Measurements from ENCODE around the gene CLASP1. TPM values are rescaled to one million over a fixed set of nuclear protein-coding genes. Genes with fewer than 3 reads are reported as not detected.
A peak's percentile ranks its signal among the peaks of the same experiment; 100 is the strongest.

CLASP1 gene
- total RNA-seq, 1 donor from 2014 or later = 110 TPM

- H4K20me1 ChIP-seq (ENCODE audit: low read depth) = peaks cover 5% of the 10 kb centered on the region
- H3K4me3 Mint-ChIP-seq = no peak overlapping the region
- TF ChIP-seq EZH2 (IDR thresholded peaks at IDR 0.05) (no peak), EZH2phosphoT487 (IDR thresholded peaks at IDR 0.05) (no peak), CTCF (IDR thresholded peaks at IDR 0.05) (no peak)
- no peak for DNase-seq (ENCODE audit: low spot score)
- no peaks in the 10 kb centered on the region for H3K4me1 ChIP-seq
- H3K27ac ChIP-seq = no peak overlapping the region
- peaks cover 29% of the 10 kb centered on the region for H3K9me3 Mint-ChIP-seq
- H3K36me3 ChIP-seq = no peaks in the 10 kb centered on the region
- H3K27me3 ChIP-seq = no peaks in the 10 kb centered on the region
- H3K79me2 ChIP-seq (ENCODE audit: low read depth) = peaks cover 97% of the 10 kb centered on the region
- H3F3A ChIP-seq (ENCODE audit: low read depth) = no peaks in the 10 kb centered on the region
- H3K27ac Mint-ChIP-seq = no peak overlapping the region
- no peaks in the 10 kb centered on the region for H3K4me1 Mint-ChIP-seq
- no peak overlapping the region for H3K4me2 ChIP-seq
- peaks cover 43% of the 10 kb centered on the region for H3K36me3 Mint-ChIP-seq
- no peak overlapping the region for H3K4me3 ChIP-seq
- H3K9ac ChIP-seq = no peak overlapping the region
- H3K9me3 ChIP-seq (ENCODE audit: low read depth) = no peaks in the 10 kb centered on the region
- H3K27me3 Mint-ChIP-seq (ENCODE audit: insufficient read depth, low read depth) = no peaks in the 10 kb centered on the region
- H2AFZ ChIP-seq (replicated peaks) = no peak overlapping the region
Observed at GRCh38 chr2:121625953-121626352, 23.3 kb downstream of the CLASP1 start.

GRCh38 chr2:121617042-121617599 is 32.1 kb downstream of the CLASP1 start:
- H4K20me1 ChIP-seq (ENCODE audit: low read depth) = peaks cover 57% of the 10 kb centered on the region
- peaks cover 14% of the 10 kb centered on the region for H3K4me1 ChIP-seq
- H3K36me3 ChIP-seq = no peaks in the 10 kb centered on the region
- peaks cover 99% of the 10 kb centered on the region for H3K79me2 ChIP-seq (ENCODE audit: low read depth)
- H3K9me3 Mint-ChIP-seq = no peaks in the 10 kb centered on the region
- H3K4me3 ChIP-seq = no peak overlapping the region
- no peaks in the 10 kb centered on the region for H3K27me3 ChIP-seq
- peaks cover 7% of the 10 kb centered on the region for H3K36me3 Mint-ChIP-seq
- H3K27me3 Mint-ChIP-seq (ENCODE audit: insufficient read depth, low read depth) = no peaks in the 10 kb centered on the region
- no peak overlapping the region for H3K4me3 Mint-ChIP-seq
- H3K9ac ChIP-seq = no peak overlapping the region
- peak; percentile 21 for DNase-seq (ENCODE audit: low spot score)
- no peak overlapping the region for H3K27ac Mint-ChIP-seq
- no peaks in the 10 kb centered on the region for H3K9me3 ChIP-seq (ENCODE audit: low read depth)
- no peak overlapping the region for H2AFZ ChIP-seq (replicated peaks)
- H3F3A ChIP-seq (ENCODE audit: low read depth) = no peaks in the 10 kb centered on the region
- H3K27ac ChIP-seq = no peak overlapping the region
- TF ChIP-seq EZH2 (IDR thresholded peaks at IDR 0.05) (no peak), CTCF (IDR thresholded peaks at IDR 0.05) (no peak), EZH2phosphoT487 (IDR thresholded peaks at IDR 0.05) (no peak)
- H3K4me2 ChIP-seq = peak overlapping the region; percentile 28
- H3K4me1 Mint-ChIP-seq = no peaks in the 10 kb centered on the region

- H3K4me3 Mint-ChIP-seq = no peak overlapping the region
- H3K36me3 ChIP-seq = no peaks in the 10 kb centered on the region
- no peak for TF ChIP-seq EZH2phosphoT487 (IDR thresholded peaks at IDR 0.05)
- no peak for TF ChIP-seq CTCF (IDR thresholded peaks at IDR 0.05)
- TF ChIP-seq EZH2 (IDR thresholded peaks at IDR 0.05) = no peak
- peaks cover 87% of the 10 kb centered on the region for H3K79me2 ChIP-seq (ENCODE audit: low read depth)
- no peaks in the 10 kb centered on the region for H3F3A ChIP-seq (ENCODE audit: low read depth)
- H3K27ac ChIP-seq = no peak overlapping the region
- no peak overlapping the region for H2AFZ ChIP-seq (replicated peaks)
- H3K4me2 ChIP-seq = no peak overlapping the region
- DNase-seq (ENCODE audit: low spot score) = no peak
- peaks cover 56% of the 10 kb centered on the region for H4K20me1 ChIP-seq (ENCODE audit: low read depth)
- no peaks in the 10 kb centered on the region for H3K27me3 Mint-ChIP-seq (ENCODE audit: insufficient read depth, low read depth)
- no peak overlapping the region for H3K4me3 ChIP-seq
- no peak overlapping the region for H3K27ac Mint-ChIP-seq
- H3K27me3 ChIP-seq = no peaks in the 10 kb centered on the region
- H3K9me3 Mint-ChIP-seq = no peaks in the 10 kb centered on the region
- H3K36me3 Mint-ChIP-seq = peaks cover 4% of the 10 kb centered on the region
- H3K4me1 Mint-ChIP-seq = no peaks in the 10 kb centered on the region
- no peak overlapping the region for H3K9ac ChIP-seq
- H3K4me1 ChIP-seq = peaks cover 14% of the 10 kb centered on the region
- H3K9me3 ChIP-seq (ENCODE audit: low read depth) = no peaks in the 10 kb centered on the region
Observed at GRCh38 chr2:121613774-121614173, 35.5 kb downstream of the CLASP1 start.
